GM21381 (cell line): ENCODE data around the gene ADCY5.

Source experiments
- ATAC-seq: cut with Tn5 transposase; IDR thresholded peaks from one replicate; pipeline ENCODE4 v1.9.1; 2021; ENCODE audit warnings: mild to moderate bottlenecking, moderate library complexity; ENCODE audit not compliant: unreplicated experiment

The ADCY5 gene

GRCh38 chr3:123389628-123389918 is 59.3 kb downstream of the ADCY5 start:
- ATAC-seq, result no peak

- no peak for ATAC-seq
Measured at GRCh38 chr3:123388811-123389627, 59.9 kb downstream of the ADCY5 start.

- ATAC-seq, result no peak
Measured at GRCh38 chr3:123388042-123388441, 60.8 kb downstream of the ADCY5 start.

GRCh38 chr3:123387532-123387931 is 61.4 kb downstream of the ADCY5 start:
- no peak for ATAC-seq

GRCh38 chr3:123386477-123387040 is 62.3 kb downstream of the ADCY5 start:
- no peak for ATAC-seq

- no peak for ATAC-seq
Measured at GRCh38 chr3:123385981-123386380, 62.9 kb downstream of the ADCY5 start.

- no peak for ATAC-seq
Measured at GRCh38 chr3:123385499-123385898, 63.4 kb downstream of the ADCY5 start.

- ATAC-seq, result no peak
Measured at GRCh38 chr3:123385001-123385401, 63.9 kb downstream of the ADCY5 start.

GRCh38 chr3:123384256-123384655 is 64.6 kb downstream of the ADCY5 start:
- ATAC-seq, result no peak

- ATAC-seq, result no peak
Measured at GRCh38 chr3:123383091-123384053, 65.5 kb downstream of the ADCY5 start.

- no peak for ATAC-seq
Measured at GRCh38 chr3:123380261-123380660, 68.6 kb downstream of the ADCY5 start.

- ATAC-seq, result no peak
Measured at GRCh38 chr3:123379041-123379830, 69.7 kb downstream of the ADCY5 start.

- ATAC-seq, result no peak
Measured at GRCh38 chr3:123378409-123378915, 70.4 kb downstream of the ADCY5 start.

- no peak for ATAC-seq
Measured at GRCh38 chr3:123377243-123377740, 71.6 kb downstream of the ADCY5 start.

- no peak for ATAC-seq
Measured at GRCh38 chr3:123376451-123377242, 72.2 kb downstream of the ADCY5 start.

- no peak for ATAC-seq
Measured at GRCh38 chr3:123375014-123375940, 73.6 kb downstream of the ADCY5 start.

GRCh38 chr3:123374016-123374415 is 74.9 kb downstream of the ADCY5 start:
- ATAC-seq, result no peak

GRCh38 chr3:123373474-123373987 is 75.4 kb downstream of the ADCY5 start:
- no peak for ATAC-seq
